GM18499 (cell line): ENCODE data around the gene H2AZ1.
"Not testable (repeated sequence)": the region's sequence is repeated elsewhere in the genome, so short reads cannot be mapped to it uniquely, and the experiment has no call there.

Source experiments
- ATAC-seq: cut with Tn5 transposase; IDR thresholded peaks from one replicate; pipeline ENCODE4 v1.9.1; 2021; ENCODE audit warnings: moderate number of reproducible peaks; ENCODE audit not compliant: insufficient read depth, unreplicated experiment

H2AZ1 gene

DNA sequence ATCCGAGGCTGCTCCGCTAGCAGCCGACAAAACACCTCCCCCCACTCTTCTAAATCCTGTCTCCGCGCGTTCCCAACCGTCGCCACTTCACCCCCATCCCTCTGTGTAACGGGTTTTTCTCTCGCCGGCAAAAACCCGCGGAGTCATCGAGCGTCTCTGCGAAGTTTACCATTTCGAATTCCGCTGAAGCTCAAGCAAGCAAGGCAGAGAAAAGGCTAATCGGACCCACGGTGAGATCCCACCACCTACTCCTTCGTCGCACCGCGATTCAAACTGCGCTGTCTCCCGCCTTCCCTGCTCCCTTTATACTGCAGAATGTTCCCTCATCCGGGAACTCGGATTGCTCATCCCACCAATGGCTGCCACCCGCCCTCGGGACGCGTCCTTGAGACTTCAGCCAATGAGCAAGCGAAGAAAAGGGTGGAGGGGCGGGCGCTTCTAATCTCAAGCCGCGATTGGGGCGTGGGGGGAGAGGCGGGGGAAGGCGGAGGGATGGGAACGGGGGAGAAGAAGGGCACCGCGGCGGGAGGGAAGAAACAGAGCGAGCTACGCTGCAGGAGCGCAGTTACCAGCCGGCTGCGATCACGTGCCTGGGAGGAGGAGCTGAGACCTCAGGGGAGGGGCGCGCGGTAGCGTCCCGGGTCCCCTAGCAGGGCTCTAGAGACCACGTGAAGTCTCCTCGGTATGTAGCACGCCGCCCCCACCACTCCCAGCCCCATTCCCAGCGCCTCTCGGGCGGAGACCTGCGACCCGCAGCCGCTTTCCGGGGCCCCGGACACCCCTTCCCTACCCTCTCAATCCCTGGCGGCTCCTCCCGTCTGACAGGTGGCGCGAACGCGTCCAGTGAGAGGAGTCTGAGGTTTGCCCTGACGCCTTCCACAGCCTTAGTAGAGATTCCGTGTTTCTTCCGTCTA, at the start of gene H2AZ1:
H2AZ1 (minus strand) TSS at position 277 of the 914 bp plus-strand sequence; CDS start at position 172, 105 bp downstream.
- ATAC-seq: peak; percentile 48

DNA sequence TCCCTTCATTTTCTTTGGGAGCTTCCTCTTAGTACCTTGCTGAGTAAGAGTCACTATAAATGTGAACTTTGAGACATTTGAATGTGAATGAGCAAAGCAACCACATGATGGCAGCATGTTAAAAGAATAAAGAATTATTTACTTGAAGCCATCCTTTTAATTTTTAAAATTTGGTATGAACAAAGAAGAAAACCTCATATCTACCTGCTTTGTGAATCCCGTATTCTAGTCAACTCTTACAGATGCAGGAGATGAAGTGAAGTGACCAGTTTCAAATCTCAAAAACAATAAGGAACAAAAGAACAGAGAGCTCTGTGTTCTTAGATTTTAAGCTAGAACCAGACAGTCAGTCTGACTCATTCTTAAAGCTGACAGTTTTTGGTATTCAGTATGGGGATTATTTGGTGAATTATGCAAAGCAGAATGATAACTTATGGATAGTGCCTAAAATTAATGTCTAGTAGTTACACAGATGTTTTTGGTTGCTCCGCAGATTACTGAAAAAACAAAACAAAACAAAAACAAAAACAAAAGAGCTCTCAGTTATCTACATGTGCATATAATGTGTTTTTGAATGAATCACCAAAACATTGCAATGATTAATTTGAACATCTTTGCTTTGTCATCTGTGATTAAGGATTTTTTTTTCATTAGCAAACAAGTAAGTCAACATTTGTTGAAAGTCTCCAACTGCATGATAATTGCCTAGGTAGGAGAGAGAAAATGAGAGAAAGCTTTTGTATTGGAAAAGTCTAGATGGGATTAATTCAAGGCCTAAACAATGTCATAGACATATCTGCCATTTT, 48.2 kb upstream of the H2AZ1 start:
- no peak for ATAC-seq

DNA sequence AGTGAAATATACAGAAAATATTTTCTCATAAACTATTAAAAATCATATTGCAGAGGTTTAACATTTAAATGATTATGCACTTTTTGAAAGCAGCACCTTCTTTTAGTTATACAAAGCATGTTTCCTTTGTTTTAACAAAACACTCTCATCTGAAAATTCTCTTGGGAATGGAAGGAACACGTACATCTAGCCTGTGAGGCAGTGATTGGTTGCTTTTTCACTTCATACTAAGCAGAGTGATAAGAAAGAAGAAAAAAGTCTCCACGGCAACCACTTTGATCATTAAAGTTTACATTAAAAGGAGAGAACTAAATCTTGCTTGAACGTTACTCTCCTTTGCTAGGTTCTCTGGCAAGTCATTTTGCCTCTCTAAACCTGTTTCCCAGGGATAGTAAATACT, 41.7 kb upstream of the H2AZ1 start:
- ATAC-seq: no peak

DNA sequence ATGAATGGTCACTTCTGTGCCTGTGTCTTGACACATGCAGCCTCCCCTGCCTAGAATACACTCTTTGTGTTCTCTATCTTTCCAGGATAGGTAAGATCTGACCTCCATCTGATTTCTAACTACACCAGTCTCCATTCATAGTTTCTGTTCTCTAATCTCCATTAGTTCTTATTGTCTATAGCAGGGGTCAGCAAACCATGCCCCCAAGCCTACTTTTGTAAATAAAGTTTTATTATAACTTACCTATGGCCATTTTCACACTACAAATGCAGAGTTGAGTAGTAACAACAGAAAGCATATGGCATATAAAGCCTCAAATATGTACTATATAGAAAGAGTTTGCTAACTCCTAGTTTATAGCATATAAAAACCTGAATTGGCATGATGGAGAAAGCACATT, 37.6 kb upstream of the H2AZ1 start:
- ATAC-seq: no peak

DNA sequence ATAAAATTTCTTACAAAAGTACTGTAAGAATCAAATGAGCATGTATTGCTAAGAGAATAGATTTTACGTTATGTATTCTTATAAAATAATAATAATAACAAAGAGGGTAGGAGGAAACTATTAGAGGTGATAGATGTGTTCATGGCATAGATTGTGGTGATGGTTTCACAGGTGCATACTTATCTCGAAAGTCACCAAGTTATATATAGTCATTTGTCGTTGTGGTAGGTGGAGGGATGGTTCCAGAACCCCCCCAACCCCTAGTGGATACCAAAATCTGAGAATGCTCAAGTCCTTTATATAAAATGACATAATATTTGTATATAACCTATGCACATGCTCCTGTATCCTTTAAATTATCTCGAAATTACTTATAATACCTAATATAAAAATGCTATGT, 36.7 kb upstream of the H2AZ1 start:
- ATAC-seq: peak; percentile 52

DNA sequence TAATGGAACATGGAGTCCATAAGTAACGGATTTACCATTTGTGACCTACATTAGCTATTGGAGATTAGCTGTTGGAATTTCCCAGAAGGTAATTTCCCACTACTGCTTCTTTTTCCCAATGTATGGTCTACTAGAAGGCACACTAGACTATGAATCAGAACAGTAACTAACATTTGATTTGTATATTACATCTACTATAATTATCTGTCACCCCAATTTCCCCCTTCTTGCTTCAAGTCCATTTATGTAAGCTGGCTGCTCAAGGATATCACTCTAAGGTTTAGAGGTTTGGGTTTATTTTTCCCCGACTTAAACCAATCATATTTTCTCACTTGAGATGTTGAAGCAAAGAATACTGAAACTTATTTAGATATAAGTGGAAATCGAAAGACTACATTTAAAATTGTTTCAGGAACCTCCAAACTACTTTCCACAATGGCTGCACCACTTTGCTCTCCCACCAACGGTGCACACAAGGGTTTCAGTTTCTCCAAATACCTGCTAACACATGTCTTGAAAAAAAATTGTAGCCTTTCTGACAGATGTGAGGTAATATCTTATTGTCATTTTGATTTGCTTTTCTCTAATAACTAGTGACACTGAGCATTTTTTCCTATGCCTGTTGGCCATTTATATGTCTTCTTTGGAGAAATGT, 33.3 kb upstream of the H2AZ1 start:
- no peak for ATAC-seq

DNA sequence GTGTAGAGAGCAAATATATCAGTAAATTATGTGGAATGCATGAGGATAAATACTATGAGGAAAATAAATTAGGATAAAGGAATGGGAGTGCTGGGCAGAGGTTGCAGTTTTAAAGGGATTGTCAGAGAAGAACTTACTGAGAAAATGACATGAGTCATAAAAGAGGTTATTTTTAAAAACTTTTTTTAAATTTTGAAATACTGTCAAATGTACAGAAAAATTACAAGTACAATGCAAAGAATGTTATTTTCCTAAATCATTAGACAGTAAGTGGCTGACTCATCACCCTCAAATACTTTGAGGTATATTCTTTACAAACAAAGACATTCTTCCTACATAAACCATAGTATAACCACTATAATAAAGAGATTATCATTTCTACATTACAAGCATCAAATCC, 29.8 kb upstream of the H2AZ1 start:
- no peak for ATAC-seq

DNA sequence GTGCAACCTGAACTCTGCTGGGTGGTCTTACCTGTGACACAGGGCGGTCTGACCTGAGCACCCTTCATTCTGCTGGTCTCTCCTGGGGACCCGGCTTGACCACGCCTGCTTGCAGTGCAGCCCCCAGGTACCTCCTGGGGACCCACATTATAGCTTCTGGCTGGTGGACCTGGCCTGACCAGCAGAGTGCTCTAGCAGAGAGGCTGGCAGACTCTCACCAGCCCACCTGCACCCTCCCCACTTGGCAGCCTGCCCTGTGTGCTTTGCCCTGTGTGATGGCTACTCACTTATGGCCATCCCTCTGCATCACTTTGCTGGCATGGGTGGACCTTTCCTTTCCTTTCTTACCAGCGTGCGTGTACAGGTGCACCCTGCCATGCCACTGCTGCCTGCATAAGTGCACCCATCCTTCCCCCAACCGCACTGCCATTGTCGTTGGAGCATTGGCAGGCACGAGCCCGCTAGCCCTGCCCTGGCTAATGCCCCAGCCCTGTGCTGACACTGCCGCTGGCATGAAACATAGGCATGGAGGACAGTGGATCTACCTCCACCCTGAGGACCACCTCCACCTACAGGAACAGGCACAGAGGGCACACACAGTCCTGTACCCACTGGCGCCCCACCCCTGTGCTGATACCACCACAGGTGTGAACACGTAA, 21.5 kb upstream of the H2AZ1 start:
- ATAC-seq: no peak

DNA sequence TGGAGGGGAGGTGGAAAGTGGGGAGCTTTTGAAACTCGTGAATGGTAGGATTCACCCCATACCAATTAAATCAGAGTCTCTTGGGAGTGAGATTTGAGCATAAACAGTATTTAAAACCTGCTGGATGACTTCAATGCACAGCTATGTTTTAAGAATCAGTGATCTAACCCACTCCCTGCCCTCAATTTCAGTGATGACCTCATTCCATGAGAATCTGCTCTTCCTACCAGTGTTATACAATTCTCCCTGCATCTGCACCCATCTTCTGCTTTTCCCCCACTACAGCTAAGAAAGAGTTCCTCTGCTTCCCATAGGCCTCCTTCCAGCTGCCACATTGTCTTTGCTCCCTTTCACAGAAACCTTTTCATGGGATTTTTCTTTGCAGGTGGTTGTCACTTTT, 18.3 kb upstream of the H2AZ1 start:
- ATAC-seq: no peak

DNA sequence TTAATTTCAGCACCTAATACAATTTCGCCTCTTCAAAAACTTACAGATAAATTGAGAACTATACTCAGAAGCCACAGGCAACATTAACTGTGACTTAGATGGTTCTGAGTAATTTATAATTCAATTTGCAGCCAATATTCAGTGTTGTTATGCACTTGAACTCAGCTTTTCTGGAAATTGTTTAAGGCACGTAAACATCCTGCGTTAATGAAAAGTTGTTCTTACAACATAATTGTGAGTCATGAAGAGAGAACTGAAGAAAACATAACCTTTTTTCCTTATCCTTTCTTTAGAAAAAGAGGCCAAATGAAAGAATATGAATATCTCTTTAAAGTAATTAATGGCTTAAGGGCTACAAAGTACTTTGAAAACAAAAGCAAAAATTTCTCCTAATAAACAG, 16.6 kb upstream of the H2AZ1 start:
- no peak for ATAC-seq

DNA sequence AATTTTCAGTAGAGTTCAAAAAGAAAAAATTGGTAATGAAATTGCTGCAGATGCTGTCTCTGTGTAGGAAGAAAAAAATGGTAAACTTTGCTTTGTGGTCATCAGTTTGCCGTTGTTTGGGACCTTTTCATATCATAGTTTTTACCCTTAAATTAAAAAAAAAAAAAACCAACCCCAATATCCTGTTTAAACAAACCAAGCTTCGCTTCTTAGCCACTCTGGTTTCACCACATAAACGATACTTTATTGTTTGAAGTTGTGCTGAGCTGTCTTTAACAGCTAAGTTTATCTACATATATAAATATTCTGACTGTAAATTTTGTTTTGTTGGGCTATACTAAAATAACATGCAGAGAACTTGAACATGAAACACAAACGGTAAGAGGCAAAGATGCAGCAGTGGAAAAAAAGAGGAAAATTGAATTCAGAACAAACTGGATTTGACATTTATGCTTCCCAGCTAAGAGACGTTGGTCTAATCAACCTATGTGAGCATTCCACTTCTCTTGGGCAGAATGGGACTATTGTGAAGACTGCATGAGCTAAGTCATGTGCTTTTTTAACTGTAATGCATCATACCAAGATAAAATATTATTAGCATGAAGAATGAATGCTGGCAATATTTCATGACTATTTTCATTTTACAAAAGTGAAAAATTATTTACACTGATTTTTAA, 15.7 kb upstream of the H2AZ1 start:
- ATAC-seq: no peak

DNA sequence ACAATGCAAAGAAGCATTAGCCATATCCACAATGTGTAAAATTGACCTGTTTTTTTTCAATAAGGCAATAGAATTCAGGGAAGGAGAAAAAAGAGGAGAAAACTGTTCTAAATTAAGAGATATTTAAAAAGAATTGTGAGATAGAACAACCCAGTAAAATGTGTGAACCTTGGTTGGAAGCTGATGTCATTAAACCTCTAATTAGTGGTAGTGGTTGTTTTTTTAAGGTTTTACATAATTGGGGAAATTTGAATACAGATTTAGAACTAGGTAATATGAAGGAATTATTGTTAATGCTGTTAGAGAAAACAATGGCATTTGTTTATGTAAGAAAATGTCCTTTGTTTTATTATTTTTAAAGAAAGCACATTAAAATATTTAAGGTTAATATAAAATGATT, 15.1 kb upstream of the H2AZ1 start:
- ATAC-seq: no peak

DNA sequence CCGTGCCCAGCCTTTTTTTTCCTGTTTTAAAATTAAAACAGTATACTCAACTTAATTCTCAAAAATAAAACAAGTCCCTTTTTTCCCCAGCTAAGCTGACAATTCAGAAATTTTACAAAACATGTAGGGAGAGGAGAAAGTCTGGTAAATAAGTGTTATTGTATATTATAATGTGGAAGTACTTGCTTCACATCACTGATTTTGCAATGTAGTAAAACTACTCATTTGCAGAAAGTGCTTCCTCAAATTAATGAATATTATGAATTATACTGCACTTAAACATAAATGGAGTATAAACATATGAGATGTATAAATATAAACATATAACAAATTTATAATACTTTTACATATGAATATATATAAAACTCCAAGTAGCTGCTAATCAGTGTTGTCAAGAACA, 11.6 kb upstream of the H2AZ1 start:
- no peak for ATAC-seq

DNA sequence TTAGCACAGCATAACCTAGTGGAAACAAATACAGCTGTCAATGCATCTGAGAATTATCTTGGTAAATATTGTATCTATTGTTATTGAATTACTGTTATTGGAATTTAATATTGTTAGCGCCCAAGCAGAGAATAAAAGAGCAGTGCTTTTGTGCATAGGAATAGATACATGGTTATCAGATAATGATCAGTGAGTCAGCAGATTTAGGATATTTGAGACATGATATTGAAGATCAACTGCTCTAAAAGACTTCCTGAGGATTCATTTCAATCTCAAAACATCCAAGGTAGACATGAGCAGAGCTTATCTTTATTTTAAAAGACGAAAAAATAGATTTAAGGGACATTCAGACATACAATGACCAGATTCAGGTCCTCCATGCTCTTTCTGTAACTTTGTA, 10.6 kb upstream of the H2AZ1 start:
- no peak for ATAC-seq

DNA sequence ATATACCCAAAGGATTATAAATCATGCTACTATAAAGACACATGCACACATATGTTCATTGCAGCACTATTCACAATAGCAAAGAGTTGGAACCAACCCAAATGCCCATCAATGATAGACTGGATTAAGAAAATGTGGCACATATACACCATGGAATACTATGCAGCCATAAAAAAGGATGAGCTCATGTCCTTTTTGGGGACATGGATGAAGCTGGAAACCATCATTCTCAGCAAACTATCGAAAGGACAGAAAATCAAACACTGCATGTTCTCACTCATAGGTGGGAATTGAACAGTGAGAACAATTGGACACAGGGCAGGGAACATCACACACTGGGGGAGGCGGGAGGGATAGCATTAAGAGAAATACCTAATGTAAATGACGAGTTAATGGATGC, 8.1 kb upstream of the H2AZ1 start:
- not testable (repeated sequence) for ATAC-seq

DNA sequence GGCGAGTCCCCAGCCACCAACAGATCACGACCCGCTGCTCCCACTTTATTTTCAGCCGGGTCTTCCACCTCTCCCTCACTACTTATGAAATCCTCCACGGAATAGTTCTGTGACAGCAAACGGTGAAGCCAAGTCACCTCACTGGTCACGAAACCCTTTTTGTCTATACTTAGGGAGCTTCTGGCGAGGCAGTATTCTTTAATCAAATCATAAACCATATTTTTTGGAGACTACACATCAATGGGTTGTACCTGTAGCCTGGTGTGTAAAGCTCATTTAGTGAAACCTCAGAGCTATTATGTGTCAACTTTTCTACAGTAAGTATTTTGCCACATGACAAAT, 809 bp upstream of the H2AZ1 start:
- ATAC-seq: no peak

DNA sequence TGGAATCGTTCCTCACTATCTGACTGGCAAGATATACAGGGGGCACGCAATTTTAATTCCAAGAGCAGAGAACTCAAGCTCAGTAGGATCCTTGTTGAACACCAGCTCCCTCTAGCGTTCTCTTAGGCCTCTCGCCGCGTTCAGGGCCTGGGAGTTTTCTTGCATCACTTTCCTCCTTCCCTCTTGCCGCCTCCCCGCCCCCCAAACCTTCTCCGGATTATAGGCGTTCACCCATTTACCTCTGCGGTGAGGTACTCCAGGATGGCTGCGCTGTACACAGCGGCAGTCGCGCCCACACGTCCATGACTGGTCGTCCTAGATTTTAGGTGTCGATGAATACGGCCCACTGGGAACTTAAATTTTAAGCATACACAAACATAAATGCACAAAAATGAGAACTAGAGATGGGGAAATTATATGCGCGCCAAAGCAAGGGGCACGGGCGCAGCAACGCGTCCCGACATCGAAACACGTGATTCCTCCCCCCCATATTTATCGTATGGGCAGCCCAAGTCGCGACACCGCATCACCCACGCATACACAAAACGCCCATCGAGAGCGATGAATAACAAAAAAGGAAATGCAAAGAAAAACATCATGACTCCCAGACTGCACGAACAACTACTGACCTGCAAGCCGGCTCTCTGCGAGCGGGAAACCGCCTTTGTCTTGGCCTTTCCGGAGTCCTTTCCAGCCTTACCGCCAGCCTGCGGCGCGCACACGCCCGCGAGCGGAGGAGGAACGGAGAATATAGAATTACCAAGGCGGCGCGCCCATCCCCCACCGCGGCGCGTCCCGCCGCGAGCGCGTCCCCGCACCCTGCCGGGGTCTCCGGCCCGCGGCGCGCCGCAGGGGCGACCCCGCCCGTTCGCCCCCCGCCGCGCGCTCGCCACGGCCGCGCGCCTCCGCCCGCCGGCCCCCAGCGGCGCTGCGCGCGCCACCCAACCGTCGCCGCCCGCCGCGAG, 759 bp downstream of the H2AZ1 start:
- peak; percentile 18 for ATAC-seq

DNA sequence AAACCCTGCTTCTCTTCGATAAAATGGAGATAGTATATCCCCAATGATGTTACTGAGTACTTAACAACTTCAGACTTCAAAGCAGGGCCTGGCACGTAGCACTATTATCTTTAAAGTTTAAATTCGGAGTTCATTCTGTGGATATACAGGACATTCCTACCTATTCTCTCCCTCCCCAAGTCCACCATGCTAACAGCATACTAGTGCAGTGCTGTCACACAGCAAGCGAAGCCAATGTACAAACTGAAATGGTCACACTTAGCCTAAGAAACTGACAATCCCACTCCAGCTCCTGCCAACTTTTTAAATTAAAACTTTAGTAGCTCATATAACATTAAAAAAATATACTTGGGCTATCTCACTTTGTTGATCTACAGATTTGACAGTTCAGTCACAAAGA, 2.5 kb downstream of the H2AZ1 start:
- ATAC-seq: no peak

DNA sequence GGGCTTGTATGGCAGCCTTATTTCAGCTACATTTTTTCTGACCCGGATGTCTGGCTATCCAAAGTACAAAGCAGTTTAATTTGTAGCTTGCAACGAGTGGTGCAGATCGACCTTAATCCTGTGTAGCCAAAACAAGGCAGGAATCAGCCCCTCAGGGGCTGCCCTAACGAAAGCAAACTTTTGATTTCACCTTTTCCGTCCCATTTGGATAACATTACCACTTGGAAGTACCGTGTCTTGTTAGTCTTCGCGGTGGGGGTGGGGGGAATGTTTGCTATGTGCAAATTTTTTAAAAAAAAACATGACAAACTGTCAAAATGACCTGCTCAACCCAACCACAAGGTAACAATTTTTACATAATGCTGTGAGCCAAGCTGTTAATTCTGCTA, 2.9 kb downstream of the H2AZ1 start:
- no peak for ATAC-seq
